NCI-H345 (cell line): Measurements from ENCODE around the gene TEX10.
"Not testable (repeated sequence)": the region's sequence is repeated elsewhere in the genome, so short reads cannot be mapped to it uniquely, and the experiment has no call there.

Source experiments
- DNase-seq: peaks from one replicate; lab custom pipeline; 2025; lab: John Stamatoyannopoulos, UW

The TEX10 gene

GRCh38 chr9:100352727-100353505 lies at the start of gene TEX10:
TSS of gene TEX10 (minus strand) at chr9:100352942. CDS start at chr9:100349363, 3,579 bp downstream.
- peak; percentile 94 for DNase-seq

DNA sequence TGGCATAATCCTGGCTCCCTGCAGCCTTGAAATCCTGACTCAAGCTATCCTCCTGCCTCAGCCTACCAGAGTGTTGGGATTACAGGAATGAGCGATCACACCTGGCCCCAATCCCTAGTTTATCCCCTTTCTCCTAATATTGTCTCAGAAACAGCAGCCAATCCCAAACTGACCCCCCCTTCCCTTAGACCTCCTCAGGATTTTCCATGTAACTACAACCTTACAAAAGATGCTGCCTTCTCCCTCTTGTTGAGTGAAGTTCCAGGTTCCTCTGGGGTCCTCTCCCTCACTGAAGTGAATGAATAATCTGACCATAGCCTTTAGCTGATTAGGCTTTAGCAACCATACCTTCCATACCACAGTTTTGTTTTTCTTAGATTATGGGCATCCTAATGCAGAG lies 48.3 kb upstream of the TEX10 start:
- DNase-seq: no peak

- DNase-seq: no peak
These were observed 45.0 kb upstream of the TEX10 start for GRCh38 chr9:100397529-100398266.

GRCh38 chr9:100396769-100397168 lies 44.0 kb upstream of the TEX10 start:
- no peak for DNase-seq

DNA sequence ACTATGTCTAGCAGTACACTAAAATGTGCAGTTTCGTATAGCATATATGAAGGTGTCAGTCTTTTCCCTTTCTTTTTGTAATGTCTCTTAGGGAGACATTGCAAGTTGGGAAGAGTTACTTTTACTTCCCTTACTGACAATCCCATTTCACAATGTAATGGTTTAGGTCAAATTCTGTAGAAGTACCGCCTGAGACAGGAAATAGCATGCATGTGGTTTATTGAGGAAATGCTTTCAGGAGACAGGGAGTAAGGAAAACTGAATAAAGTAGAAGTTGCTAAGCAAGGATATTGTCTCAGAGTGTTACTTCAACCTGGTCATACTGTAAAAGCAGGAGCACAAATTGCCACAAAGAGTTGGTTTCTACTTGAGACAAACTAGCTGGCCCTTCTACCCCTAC lies 42.1 kb upstream of the TEX10 start:
- DNase-seq: no peak

DNA sequence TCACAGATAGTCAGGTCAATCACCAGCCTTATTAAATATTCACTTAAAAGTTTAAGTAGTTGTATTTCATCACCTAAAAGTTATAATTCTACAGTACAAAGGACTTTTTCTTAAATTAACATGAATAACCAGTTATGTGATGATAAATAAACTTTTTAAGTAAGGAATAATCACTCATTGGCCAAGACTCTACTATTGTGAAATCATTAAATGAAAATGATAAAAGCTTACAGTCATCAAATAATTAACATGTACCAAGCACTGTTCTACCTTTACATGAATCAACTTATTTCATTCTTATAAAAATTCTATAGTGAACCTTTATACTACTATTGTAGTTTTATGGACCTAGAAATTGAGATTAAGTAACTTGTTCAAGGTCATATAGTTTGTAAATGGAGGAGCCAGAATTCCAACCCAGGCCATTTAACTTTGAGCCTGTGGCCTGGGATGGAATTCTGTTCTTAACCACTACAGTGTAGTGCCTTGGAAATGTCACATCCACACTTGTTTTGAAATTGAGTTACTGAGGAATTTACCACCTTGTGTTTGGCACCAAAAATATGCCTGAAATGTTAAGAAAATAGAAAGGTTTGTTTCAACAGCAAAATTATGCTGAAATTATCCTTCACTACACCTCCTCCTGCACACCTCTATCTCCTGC lies 41.4 kb upstream of the TEX10 start:
- DNase-seq: no peak

DNA sequence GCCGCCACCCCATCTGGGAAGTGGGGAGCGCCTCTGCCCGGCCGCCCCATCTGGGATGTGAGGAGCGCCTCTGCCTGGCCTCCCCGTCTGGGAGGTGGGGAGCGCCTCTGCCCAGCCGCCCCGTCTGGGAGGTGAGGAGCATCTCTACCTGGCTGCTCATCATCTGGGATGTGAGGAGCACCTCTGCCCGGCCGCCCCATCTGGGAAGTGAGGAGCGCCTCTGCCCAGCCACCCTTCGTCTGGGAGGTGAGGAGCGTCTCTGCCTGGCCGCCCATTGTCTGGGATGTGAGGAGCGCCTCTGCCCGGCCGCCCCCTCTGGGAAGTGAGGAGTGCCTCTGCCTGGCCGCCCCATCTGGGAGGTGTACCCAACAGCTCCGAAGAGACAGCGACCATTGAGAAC lies 40.2 kb upstream of the TEX10 start:
- DNase-seq: not testable (repeated sequence)

DNA sequence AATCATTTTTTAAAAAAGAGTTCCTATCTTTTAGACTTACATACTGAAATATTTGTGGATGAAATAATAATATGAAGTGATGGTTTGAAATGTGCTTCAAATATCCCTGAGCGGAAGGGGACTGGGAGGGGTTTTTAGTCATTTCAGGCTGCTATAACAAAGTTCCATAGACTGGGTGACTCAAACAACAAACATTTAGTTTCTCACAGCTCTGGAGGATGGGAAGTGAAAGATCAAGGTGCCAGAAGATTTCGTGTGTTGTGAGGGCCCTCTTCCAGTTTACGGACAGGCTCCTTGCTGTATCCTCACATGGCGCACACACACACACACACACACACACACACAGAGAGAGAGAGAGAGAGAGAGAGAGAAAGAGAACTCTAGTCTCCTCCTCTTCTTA lies 27.1 kb upstream of the TEX10 start:
- no peak for DNase-seq

- no peak for DNase-seq
These were observed 24.3 kb upstream of the TEX10 start for GRCh38 chr9:100377015-100377414.

- no peak for DNase-seq
These were observed 22.9 kb upstream of the TEX10 start for GRCh38 chr9:100375658-100376057.

DNA sequence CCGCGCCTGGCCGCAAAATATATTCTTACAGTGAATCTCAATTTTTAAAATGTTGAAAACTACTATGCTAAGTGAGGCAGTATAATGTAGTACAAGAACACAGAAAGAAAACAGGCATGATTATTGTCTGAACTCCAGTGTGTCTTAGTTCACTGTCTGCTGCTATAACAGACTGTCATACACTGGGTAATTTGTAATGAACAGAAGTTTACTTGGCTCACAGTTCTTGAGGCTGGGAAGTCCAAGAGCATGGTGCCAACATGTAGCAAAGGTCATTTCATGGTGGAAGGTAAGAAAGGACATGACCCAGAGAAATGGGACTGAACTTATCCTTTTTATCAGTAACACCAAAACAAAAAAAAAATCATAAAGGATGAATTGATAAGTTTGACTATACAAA lies 19.9 kb upstream of the TEX10 start:
- DNase-seq: no peak

DNA sequence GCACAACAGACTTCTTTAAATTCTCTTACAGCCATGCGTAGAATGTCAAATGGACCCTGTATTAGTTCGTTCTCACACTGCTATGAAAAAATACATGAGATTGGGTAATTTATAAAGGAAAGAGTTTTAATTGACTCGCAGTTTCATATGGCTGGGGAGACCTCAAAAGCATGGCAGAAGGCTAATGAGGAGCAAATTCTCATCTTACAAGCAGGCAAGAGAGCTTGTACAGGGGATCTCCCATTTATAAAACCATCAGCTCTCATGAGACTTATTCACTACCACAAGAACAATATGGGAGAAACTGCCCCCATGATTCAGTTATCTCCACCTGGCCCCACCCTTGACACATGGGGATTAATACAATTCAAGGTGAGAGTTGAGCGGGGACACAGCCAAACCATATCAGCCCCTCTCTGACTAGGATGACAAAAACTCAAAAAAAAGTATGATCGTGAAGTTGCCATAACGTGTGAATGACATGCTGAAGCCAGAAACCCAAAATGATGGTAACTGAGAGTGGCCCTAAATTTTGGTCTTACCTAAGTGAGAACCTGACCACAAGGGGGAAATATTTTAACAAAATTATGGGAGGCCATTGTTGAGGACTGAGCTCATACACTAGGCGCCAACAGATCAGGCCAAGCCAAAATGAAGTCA lies 17.5 kb upstream of the TEX10 start:
- DNase-seq: no peak

GRCh38 chr9:100368672-100369071 lies 15.9 kb upstream of the TEX10 start:
- DNase-seq: no peak

DNA sequence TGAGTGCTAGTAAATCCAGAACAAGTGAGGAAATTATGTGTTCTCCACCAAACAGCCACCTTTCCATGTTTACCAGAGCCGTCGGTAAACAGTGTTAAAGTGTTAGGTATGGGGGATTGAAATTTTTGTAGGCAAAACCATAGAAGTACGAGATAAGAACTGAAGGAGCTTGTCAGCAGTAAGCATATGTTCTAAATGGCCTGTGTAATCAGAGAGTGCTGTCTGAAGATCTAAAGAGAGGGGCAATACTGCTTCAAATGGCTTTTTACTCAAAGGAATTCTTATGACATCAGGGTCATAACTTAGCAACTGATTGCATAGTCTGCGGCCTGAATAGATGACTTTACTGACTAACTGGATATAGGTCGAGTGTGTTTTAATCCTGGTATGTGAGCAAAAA lies 13.4 kb upstream of the TEX10 start:
- DNase-seq: no peak

DNA sequence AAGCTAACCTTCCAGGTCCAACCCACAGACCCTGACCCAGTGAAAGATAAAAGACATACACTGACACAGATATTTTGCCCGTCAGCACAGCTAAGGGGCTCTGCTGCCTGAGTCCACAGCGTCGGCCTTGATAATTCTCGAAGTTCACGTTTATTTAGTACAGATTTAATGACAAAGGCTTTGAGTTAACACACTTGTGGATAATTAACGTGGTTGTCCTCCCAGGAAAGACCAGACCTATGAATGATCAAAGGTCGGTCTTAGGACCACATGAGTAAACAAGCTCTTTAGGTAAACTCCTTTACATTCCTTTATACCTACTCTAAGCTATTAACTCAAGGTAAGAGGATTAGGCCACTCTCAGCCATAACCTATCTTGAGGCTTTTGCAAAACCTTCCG lies 11.3 kb upstream of the TEX10 start:
- DNase-seq: no peak

DNA sequence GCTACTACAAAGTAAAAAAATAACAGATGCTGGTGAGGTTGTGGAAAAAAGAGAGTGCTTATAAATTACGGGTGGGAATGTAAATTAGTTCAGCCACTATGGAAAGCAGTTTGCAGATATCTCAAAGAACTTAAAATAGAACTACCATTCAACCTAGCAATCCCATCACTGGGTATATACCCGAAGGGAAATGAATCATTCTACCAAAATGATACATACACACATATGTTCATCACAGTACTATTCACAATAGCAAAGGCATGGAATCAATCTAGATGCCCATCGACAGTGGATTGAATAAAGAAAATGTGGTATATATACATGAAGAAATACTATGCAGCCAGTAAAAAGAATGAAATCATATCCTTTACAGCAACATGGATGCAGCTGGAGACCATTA lies 6.3 kb upstream of the TEX10 start:
- no peak for DNase-seq

GRCh38 chr9:100357501-100357900 lies 4.8 kb upstream of the TEX10 start:
- DNase-seq: no peak

- DNase-seq: peak; percentile 52
These were observed 2.8 kb upstream of the TEX10 start for GRCh38 chr9:100355561-100355960.

DNA sequence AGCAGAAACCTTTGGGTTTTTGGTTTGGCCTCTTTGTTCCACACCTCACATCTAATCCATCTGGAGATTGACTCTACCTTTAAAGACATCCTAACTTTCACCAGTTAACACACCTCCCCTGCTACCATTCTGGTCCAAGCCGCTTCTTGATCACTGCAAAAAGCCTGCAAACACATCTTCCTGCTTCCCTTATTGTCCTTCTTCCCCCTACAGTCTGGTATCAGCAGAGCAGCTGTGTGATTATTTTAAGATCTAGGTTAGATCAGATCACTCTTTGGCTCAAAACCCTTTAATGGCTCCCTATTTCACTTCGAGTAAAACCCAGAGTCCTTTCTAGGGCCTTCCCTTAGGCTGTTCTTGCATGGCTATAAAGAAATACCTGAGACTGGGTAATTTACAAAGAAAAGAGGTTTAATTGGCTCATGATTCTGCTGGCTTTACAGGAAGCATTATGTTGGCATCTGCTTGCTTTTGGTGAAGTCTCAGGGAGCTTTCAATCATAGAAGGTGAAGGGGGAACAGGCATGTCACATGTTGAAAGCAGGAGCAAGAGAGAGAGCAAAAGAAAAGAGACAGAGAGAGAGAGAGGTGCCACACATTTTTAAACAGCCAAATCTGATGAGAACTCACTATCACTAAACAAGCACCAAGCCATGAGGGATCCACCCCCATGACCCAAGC lies 1.5 kb upstream of the TEX10 start:
- no peak for DNase-seq

- DNase-seq: peak; percentile 26
These were observed 478 bp downstream of the TEX10 start for GRCh38 chr9:100352201-100352726.

- DNase-seq: no peak
These were observed 1.2 kb downstream of the TEX10 start for GRCh38 chr9:100351508-100351907.

- DNase-seq: no peak
These were observed 2.6 kb downstream of the TEX10 start for GRCh38 chr9:100350188-100350587.
